ENCODE data around the gene ADAM12.

DNA sequence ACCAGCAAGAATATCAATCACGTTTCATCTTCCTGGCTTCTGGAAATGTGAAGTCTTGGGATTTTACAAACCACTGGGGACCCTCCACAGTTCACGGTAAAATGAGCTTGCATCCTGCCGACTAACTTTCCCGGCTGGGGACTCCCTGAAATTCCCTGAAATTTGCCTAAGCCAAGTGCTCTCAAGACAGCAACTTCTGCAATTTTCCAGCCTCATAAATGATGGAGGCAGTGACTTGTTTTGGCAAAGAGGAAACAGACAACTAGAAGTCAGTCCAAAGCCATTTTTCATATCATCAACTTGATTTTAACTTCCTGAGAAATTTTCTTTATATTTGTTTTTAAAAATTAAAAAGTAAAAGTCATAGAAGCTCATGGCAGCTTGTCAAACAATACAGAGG is 279.6 kb downstream of the ADAM12 start:
- TF ChIP-seq, protein P1, sequence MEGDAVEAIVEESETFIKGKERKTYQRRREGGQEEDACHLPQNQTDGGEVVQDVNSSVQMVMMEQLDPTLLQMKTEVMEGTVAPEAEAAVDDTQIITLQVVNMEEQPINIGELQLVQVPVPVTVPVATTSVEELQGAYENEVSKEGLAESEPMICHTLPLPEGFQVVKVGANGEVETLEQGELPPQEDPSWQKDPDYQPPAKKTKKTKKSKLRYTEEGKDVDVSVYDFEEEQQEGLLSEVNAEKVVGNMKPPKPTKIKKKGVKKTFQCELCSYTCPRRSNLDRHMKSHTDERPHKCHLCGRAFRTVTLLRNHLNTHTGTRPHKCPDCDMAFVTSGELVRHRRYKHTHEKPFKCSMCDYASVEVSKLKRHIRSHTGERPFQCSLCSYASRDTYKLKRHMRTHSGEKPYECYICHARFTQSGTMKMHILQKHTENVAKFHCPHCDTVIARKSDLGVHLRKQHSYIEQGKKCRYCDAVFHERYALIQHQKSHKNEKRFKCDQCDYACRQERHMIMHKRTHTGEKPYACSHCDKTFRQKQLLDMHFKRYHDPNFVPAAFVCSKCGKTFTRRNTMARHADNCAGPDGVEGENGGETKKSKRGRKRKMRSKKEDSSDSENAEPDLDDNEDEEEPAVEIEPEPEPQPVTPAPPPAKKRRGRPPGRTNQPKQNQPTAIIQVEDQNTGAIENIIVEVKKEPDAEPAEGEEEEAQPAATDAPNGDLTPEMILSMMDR (IDR thresholded peaks at IDR 0.05): no peak
- TF ChIP-seq POLR2A (IDR thresholded peaks at IDR 0.05): no peak

Data from sigmoid colon (tissue), 3 donors.